ENCODE data around the gene FGD4.

The FGD4 gene

DNA sequence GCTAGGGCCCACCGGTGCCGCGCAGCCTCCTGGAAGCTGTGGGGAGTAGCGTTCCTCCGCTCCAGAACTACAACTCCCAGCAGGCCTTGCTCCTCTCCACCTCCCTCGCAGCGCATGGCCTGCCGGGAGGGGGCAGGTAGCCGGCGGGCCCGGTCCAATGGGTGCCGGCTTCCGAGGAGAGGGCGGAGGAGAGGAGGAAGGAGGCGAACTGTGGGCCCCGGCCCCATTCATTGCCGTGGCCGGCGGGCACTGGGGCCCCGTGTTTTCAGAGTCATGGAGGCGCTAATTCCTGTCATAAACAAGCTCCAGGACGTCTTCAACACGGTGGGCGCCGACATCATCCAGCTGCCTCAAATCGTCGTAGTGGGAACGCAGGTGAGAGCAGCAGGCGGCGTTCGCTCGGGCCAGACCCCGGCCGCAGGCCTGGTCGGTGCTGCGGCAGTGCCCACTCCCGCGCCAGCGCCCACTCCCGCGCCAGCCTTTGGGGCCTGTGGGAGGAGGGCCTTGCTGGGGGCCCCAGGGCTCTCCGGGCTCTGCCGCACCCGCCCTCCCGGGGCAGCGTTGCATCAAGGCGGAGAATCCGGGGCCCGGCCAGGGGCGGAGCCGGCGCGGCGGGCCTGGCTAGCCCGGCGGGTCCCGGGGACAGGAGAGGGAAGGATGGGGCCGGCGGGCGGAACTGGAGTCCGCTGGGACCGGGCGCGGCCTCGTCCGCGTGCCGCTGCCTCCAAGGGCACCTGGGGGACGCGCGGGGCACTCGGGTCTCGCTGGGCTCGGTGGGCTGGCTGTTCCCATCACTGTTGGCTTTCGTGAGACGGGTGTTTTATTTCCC, 279.9 kb downstream of the FGD4 start, which contains the start of gene DNM1L:
TSS of gene DNM1L (plus strand) at position 211 of the 829 bp plus-strand sequence. CDS start at position 274, 63 bp downstream.
- H3K27ac ChIP-seq: peak within 1 kb of the TSS; percentile 91

DNA sequence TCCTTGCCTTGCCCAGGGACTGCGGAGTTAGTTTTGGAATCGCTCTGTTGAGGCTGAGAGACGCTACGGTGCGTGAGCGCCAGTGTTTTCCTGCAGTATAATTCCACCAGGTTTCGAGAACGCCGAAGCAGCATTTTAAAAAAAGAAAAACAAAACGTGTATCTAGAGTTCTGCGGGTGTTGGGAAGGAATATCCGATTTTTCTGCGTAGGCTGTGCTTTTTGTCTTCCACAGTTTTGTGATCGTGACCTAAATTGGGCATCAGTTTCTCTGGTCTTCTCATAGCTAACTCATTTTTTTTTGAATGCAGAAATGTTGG, 280.5 kb downstream of the FGD4 start:
- TF ChIP-seq, protein P1, sequence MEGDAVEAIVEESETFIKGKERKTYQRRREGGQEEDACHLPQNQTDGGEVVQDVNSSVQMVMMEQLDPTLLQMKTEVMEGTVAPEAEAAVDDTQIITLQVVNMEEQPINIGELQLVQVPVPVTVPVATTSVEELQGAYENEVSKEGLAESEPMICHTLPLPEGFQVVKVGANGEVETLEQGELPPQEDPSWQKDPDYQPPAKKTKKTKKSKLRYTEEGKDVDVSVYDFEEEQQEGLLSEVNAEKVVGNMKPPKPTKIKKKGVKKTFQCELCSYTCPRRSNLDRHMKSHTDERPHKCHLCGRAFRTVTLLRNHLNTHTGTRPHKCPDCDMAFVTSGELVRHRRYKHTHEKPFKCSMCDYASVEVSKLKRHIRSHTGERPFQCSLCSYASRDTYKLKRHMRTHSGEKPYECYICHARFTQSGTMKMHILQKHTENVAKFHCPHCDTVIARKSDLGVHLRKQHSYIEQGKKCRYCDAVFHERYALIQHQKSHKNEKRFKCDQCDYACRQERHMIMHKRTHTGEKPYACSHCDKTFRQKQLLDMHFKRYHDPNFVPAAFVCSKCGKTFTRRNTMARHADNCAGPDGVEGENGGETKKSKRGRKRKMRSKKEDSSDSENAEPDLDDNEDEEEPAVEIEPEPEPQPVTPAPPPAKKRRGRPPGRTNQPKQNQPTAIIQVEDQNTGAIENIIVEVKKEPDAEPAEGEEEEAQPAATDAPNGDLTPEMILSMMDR (IDR thresholded peaks at IDR 0.05): no peak
- no peak for TF ChIP-seq ZFX (IDR thresholded peaks at IDR 0.05; ENCODE audit: borderline replicate concordance)

More for the DNA sequence above, 279.9 kb downstream of the FGD4 start, which contains the start of gene DNM1L:
- TF ChIP-seq ZFX (IDR thresholded peaks at IDR 0.05; ENCODE audit: borderline replicate concordance): 0 out of 2 replicates have a peak, but pooled peaks have one; percentile 69
- TF ChIP-seq, protein P1 (IDR thresholded peaks at IDR 0.05): 0 out of 2 replicates have a peak, but pooled peaks have one; percentile 6

DNA sequence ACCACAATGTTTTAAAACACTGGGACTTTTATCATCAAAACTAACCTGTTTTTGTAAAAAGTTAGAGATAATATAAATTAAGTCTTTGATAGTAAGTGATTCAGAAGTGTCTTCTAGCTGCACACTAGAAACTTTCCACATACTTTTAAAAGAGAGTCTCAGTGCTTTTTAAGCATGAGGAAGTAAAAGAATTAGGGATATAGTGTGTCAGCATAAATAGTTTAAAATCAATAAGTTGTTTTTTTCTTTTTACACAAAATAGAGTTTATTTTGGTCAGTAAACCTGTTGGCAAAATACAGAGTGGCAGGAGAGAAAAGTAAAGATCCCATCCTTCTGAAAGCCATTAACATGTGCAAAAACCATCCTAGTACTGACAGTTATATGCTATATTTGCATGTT, 281.4 kb downstream of the FGD4 start:
- H3K27ac ChIP-seq: peak overlapping the region; percentile 91; the same call in 1 of the 2 replicates

More for the DNA sequence above, 280.5 kb downstream of the FGD4 start:
- H3K27ac ChIP-seq: peak overlapping the region; percentile 91

DNA sequence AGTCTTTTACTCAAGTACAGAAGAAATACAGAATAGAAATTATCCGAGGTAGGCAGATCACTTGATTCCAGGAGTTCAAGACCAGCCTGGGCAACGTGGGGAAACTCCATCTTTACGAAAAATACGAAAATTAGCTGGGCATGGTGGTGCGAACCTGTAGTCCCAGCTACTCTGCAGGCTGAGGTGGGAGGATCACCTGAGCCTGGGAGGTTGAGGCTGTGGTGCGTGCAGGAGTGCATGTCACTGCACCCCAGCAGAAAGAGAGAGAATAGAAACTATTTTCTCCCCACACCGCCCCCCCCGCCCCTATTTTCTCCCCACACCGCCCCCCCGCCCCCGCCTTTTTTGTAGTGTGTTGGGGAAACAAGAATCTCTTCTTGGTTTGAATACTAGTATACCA, 281.9 kb downstream of the FGD4 start:
- no peak overlapping the region for H3K27ac ChIP-seq
- no peak for TF ChIP-seq ZFX (IDR thresholded peaks at IDR 0.05; ENCODE audit: borderline replicate concordance)
- TF ChIP-seq, protein P1 (IDR thresholded peaks at IDR 0.05): no peak

More for the DNA sequence above, 281.4 kb downstream of the FGD4 start:
- TF ChIP-seq, protein P1 (IDR thresholded peaks at IDR 0.05): no peak
- no peak for TF ChIP-seq ZFX (IDR thresholded peaks at IDR 0.05; ENCODE audit: borderline replicate concordance)

DNA sequence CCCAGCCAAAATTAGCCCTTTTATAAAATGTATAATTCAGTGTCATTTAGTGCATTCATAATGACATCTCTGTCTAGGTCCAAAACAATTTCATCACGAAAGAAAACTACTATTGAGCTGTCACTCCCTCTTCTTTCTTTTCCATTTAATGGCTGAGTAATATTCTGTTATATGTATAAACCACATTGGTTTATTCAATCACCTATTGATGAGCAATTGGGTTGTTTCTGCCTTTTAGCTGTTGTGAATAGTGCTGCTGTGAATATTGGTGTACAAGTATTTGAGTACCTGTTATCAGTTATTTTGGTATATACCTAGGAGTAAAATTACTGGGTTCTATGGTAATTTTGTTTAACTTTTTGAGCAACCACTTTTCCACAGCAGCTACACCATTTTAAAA, 287.0 kb downstream of the FGD4 start:
- TF ChIP-seq ZFX (IDR thresholded peaks at IDR 0.05; ENCODE audit: borderline replicate concordance): no peak
- TF ChIP-seq, protein P1 (IDR thresholded peaks at IDR 0.05): no peak

DNA sequence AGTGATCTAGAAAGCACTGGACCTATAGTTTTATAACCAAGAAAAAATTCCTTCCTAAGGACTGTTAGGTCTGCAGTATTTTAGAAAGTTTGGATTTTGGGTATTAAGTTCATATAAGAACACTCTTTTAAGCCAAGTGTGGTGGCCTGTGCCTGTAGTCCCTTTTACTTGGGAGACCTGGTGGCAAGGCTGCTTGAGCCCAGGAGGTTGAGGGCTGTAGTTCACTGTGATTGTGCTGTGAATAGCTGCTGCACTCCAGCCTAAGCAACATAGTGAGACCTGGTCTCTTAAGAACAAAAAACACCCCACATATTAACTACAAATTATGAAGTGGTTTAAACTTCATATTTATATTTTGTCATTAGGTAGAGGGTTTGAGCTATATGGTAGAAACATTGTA, 289.4 kb downstream of the FGD4 start:
- no peak overlapping the region for H3K27ac ChIP-seq
- TF ChIP-seq, protein P1 (IDR thresholded peaks at IDR 0.05): no peak
- no peak for TF ChIP-seq ZFX (IDR thresholded peaks at IDR 0.05; ENCODE audit: borderline replicate concordance)

More for the DNA sequence above, 287.0 kb downstream of the FGD4 start:
- H3K27ac ChIP-seq: no peak overlapping the region

DNA sequence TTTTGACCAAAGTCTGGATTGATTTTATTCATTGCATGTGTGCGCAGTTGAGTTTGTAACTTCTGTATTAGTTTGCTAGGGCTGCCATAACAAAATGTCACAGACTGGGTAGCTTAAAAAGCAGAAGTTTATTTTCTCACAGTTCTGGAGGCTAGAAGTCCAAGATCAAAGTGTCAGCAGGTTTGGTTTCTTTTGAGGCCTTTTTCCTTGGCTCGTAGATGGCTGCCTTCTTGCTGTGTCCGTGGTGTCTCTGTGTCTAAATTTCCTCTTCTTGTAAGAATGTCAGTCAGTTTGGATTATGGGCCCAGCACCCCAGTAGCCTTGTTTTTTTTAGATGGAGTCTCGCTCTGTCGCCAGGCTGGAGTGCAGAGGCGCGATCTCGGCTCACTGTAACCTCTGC, 291.6 kb downstream of the FGD4 start:
- H3K27ac ChIP-seq: no peak overlapping the region

More for the DNA sequence above, 291.6 kb downstream of the FGD4 start:
- TF ChIP-seq, protein P1 (IDR thresholded peaks at IDR 0.05): no peak
- TF ChIP-seq ZFX (IDR thresholded peaks at IDR 0.05; ENCODE audit: borderline replicate concordance): no peak

Measured in 22Rv1 (cell line).